Adipocyte (in vitro differentiated cells): ENCODE data around the gene TICRR.
A peak's percentile ranks its signal among the peaks of the same experiment; 100 is the strongest.

Experiments
- DNase-seq: peaks from one replicate; pipeline ENCODE4 v3.0.0-alpha.2; 2015; ENCODE audit warnings: low read depth
- H3K27me3 ChIP-seq: replicated peaks from 2 replicates; pipeline ENCODE4 v1.7.0; 2013; ENCODE audit warnings: mild to moderate bottlenecking, low read length, moderate library complexity; ENCODE audit not compliant: control insufficient read depth, insufficient read depth
- H3K36me3 ChIP-seq: 2 replicates; pipeline ENCODE4 v1.7.0; 2013; ENCODE audit warnings: low read length, mild to moderate bottlenecking, moderate library complexity; ENCODE audit not compliant: control insufficient read depth, insufficient read depth, severe bottlenecking
- H3K4me1 ChIP-seq: 2 replicates; pipeline ENCODE4 v1.7.0; 2013; ENCODE audit warnings: mild to moderate bottlenecking, low read length, moderate library complexity; ENCODE audit not compliant: control insufficient read depth, insufficient read depth
- H3K4me3 ChIP-seq: 2 replicates; pipeline ENCODE4 v1.7.0; 2013; ENCODE audit warnings: mild to moderate bottlenecking, low read length, moderate library complexity
- H3K9ac ChIP-seq: 2 replicates; pipeline ENCODE4 v1.7.0; 2013; ENCODE audit warnings: mild to moderate bottlenecking, low read length, moderate library complexity
- H3K9me3 ChIP-seq: 2 replicates; pipeline ENCODE4 v1.7.0; 2013; ENCODE audit warnings: mild to moderate bottlenecking, low read length, moderate library complexity; ENCODE audit not compliant: control insufficient read depth

Gene TICRR

DNA sequence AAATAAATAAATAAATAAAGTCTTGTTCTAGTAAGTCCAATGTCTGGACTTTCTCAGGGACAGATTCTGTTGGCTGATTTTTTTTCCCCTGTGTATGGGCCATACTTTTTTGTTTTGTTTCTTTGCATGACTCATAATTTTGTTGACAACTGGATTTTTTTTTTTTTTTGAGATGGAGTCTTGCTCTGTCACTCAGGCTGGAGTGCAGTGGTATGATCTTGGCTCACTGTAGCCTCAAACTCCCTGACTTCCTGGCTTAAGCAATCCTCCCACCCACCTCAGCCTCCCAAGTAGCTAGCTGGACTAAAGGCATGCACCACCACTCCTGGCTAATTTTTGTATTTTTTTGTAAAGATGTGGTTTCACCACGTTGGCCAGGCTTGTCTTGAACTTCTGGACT is 38.9 kb downstream of the TICRR start:
- H3K9ac ChIP-seq = no peak overlapping the region
- H3K27me3 ChIP-seq = no peaks in the 10 kb centered on the region
- no peak for DNase-seq
- H3K9me3 ChIP-seq = peaks cover 29% of the 10 kb centered on the region
- H3K4me1 ChIP-seq = no peaks in the 10 kb centered on the region
- H3K4me3 ChIP-seq = no peak overlapping the region
- no peaks in the 10 kb centered on the region for H3K36me3 ChIP-seq

DNA sequence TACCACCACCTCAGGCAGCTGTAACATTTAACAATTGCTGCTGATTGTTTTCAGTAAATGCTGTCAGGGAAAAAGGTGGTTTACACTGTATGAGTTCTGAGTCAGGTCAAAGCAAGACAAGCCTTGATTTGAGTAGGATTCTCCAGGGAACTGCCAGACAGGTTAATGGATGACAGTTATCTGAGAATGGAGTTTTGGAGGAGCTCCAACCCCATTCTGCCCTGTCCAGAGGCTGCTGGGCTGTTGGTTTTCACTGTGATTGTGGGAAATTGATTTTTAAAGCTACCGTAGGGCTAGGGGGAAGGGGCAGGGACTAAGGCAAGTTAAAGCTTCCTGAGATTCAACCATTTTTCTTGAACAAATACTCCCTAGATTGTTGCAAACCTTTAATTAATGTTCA is 39.9 kb downstream of the TICRR start:
- H3K36me3 ChIP-seq = no peaks in the 10 kb centered on the region
- H3K4me3 ChIP-seq = no peak overlapping the region
- DNase-seq = no peak
- H3K9me3 ChIP-seq = peaks cover 29% of the 10 kb centered on the region
- H3K9ac ChIP-seq = no peak overlapping the region
- H3K4me1 ChIP-seq = no peaks in the 10 kb centered on the region
- H3K27me3 ChIP-seq = no peaks in the 10 kb centered on the region

DNA sequence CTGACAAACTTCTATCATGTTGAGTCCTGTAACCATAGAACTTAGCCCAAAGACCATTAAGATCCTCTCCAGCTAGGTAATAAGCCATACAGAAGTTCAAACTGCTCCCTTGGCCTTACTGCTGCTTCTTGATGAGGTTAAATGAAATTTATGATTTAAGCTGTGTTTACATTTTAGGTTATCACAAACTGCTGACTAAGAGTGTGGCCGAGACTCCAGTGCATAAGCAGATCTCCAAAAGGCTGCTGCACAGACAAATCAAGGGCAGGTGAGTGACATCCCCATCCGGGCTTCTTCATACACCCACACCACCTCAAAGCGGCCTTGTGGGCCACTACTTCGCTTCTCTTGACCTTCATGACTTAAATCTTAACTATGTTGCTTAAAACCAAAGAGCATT is 41.0 kb downstream of the TICRR start:
- no peak for DNase-seq
- H3K4me3 ChIP-seq = no peak overlapping the region
- H3K36me3 ChIP-seq = no peaks in the 10 kb centered on the region
- H3K9me3 ChIP-seq = peaks cover 24% of the 10 kb centered on the region
- H3K27me3 ChIP-seq = no peaks in the 10 kb centered on the region
- no peak overlapping the region for H3K9ac ChIP-seq
- no peaks in the 10 kb centered on the region for H3K4me1 ChIP-seq

DNA sequence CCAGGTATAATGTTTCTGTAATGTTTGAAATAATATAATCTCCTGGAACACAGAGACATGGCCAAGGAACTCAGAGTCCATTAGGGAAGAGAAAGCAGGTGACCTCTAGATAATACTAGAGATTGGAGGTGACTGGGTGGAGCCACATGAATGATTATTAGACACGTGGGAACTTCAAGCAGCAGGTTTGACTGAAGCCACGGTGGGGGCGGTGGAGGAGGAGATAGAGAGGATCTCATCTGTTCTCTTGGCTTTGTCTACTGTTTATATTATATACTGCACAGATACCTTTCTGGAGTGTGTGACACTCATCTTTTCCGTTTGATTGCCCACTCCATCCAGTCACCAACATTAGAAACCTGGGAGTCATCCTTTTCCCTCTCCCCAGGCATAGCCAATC is 46.3 kb downstream of the TICRR start:
- Histone ChIP-seq H3K9ac (no peak overlapping the region), H3K4me3 (no peak overlapping the region), H3K36me3 (peaks cover 25% of the 10 kb centered on the region), H3K4me1 (peaks cover 18% of the 10 kb centered on the region), H3K9me3 (no peaks in the 10 kb centered on the region), H3K27me3 (no peaks in the 10 kb centered on the region)
- DNase-seq = no peak

DNA sequence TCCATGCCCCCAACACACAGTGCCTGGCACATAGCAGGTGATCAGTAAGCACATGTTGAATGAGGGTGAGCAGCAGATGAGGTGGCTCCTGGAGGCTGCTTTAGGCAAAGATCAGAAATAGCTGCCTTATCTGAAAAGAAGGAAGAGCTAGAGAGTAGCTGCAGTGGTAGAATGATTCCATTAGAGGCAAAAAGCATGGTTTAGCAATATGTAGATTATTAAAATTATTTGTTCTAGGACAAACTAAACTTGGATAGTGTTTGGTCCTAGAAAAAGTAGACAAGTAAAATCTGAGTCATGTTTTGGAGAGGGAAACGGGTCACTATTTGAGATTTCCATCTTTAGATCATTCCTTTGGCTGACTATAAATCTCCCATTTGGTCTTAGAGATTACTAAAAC is 47.9 kb downstream of the TICRR start:
- Histone ChIP-seq H3K27me3 (no peaks in the 10 kb centered on the region), H3K4me3 (peak overlapping the region; percentile 7), H3K4me1 (peaks cover 18% of the 10 kb centered on the region), H3K9ac (no peak overlapping the region), H3K9me3 (no peaks in the 10 kb centered on the region), H3K36me3 (peaks cover 41% of the 10 kb centered on the region)
- no peak for DNase-seq

DNA sequence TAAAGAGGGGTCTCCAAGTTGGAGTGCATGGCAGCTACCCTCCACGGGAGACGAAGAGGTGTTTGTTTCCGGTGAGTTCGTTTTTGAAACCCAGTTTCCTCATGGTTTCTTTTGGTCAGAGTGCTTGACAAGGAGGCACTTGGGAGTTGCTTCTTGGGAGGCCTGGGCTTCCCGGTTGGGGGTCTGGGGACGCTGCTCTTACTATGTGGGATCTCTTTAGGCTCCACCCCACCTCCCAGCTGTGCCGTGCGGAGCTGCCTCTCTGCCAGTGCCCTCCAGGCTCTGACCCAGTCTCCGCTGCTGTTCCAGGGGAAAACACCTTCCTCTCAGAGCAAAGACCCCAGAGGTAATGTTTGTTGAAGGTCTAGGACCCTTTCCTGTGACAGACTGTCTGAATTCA is 50.4 kb downstream of the TICRR start:
- Histone ChIP-seq H3K4me3 (no peak overlapping the region), H3K4me1 (peaks cover 18% of the 10 kb centered on the region), H3K9me3 (no peaks in the 10 kb centered on the region), H3K27me3 (no peaks in the 10 kb centered on the region), H3K9ac (no peak overlapping the region), H3K36me3 (peaks cover 63% of the 10 kb centered on the region)
- DNase-seq = no peak

DNA sequence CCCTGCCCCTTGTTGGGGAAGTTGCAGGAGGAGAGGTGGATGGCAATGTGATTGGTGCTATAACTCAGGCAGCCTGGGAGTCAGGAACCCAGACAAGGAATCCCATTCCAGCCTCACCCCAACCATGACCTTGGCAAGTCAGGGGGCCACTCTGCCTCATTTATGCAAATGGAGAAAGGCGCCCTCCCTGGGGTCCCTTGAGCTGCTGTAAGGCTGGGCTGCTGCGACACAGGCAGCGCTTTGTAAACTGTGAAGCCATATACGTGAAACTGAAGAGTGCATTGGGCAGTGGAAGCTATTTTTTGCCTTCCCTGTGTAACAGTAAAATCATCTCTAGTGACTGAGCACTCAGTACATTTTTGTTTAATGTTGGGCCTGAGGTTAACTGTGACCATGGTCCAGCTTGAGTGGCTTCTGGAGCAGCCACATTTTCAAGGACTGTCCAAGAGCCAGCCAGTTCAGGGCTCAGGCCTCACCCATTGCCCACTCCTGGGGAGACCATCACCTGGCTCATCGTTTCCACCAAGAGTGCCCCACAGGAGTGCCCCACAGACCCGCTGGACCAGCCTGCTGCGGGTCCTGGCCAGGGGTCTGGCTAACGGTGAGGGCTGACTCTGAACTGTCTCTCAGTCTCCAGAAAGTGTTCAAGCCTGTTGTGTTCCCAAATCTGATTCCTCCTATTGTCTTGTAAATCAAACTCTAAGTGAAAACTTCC is 52.1 kb downstream of the TICRR start:
- Histone ChIP-seq H3K4me3 (no peak overlapping the region), H3K36me3 (peaks cover 80% of the 10 kb centered on the region), H3K9ac (no peak overlapping the region), H3K9me3 (no peaks in the 10 kb centered on the region), H3K27me3 (no peaks in the 10 kb centered on the region), H3K4me1 (peaks cover 18% of the 10 kb centered on the region)
- DNase-seq = no peak

DNA sequence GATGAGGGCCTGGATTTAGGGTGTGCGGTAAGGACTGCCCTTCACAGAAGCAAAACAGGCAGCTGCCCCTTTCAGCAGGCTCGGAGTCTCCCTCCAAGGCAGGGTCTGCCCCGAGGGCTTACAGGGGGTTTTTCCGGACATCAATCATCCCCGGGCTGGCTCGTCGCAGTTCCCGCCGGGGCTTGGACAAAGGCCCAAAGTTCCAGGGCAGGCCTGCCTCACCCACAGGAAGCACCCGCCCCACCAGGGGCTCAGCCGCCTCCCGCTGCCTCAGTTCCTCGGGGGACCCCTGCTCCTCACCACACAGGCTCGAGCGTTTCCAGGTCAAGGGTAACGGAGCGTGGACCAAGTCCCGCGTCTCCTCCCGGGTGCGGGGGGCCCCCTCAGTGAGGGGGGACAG is 53.0 kb downstream of the TICRR start:
- Histone ChIP-seq H3K36me3 (peaks cover 85% of the 10 kb centered on the region), H3K27me3 (no peaks in the 10 kb centered on the region), H3K9me3 (no peaks in the 10 kb centered on the region), H3K9ac (no peak overlapping the region), H3K4me3 (no peak overlapping the region), H3K4me1 (peaks cover 11% of the 10 kb centered on the region)
- DNase-seq = no peak

DNA sequence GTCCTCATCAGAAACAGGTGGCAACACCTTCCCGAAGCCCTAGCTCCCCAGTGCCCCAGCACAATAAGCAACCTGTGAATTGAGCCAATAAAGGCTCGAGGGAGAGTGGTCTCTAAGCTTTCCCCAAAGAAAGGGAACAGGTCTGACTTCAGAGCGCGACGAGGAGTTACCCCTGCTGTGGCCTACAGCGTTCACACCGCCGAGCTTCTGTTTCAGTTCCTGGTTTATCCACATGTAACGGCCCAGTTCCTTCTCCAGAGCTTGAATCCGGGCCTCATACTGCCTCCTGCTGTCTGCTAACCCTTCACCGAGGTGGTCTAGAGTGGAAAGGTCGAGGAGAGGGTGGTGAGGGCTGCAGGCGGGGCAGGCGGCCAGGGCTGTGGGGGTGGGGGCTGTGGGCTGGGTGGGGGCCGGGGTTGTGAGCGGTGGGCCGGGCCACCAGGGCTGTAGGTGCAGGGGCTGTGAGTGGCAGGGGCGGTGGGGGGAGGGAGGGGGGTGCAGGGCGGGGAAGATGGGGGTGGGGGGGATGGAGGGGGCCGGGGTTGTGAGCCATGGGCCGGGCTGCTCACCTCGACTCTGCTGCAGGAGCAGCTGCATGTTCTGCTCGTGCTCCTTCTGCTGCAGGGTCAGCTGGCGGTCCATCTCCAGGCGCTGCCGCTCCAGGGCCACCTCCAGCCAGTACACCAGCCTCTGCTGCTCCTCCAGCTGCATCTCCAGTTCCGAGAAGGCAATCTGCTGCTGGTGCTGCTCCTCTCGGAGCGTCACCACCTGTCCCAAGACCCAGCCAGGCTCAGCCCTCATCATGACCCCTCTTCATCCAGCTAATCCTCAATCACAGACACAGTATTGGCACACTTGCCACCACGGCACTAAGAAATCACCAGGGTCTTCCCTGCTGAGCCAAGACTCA is 53.8 kb downstream of the TICRR start:
- no peaks in the 10 kb centered on the region for H3K27me3 ChIP-seq
- H3K4me1 ChIP-seq = peaks cover 4% of the 10 kb centered on the region
- no peak overlapping the region for H3K9ac ChIP-seq
- H3K9me3 ChIP-seq = no peaks in the 10 kb centered on the region
- no peak overlapping the region for H3K4me3 ChIP-seq
- DNase-seq = no peak
- H3K36me3 ChIP-seq = peaks cover 87% of the 10 kb centered on the region

DNA sequence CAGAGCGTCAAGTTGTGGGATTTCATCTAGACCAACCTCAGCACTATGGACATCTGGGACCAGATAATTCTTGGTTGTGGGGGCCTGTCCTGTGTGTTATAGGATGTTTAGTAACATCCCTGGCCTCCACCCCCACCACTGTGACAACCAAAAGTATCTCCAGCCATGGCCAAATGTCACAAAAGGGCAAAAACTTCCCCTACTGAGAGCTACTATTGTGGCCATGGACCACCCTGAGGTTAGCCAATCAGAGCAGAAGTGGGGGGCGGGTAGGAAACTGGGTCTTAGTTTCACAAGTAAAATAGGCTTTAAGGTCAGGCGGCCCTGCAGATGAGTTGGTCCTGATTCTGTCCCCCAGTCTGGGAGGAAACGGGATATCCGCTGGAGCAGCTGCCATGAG is 54.6 kb downstream of the TICRR start:
- no peak overlapping the region for H3K4me3 ChIP-seq
- H3K9me3 ChIP-seq = no peaks in the 10 kb centered on the region
- H3K27me3 ChIP-seq = no peaks in the 10 kb centered on the region
- DNase-seq = no peak
- H3K36me3 ChIP-seq = peaks cover 80% of the 10 kb centered on the region
- no peaks in the 10 kb centered on the region for H3K4me1 ChIP-seq
- H3K9ac ChIP-seq = no peak overlapping the region

DNA sequence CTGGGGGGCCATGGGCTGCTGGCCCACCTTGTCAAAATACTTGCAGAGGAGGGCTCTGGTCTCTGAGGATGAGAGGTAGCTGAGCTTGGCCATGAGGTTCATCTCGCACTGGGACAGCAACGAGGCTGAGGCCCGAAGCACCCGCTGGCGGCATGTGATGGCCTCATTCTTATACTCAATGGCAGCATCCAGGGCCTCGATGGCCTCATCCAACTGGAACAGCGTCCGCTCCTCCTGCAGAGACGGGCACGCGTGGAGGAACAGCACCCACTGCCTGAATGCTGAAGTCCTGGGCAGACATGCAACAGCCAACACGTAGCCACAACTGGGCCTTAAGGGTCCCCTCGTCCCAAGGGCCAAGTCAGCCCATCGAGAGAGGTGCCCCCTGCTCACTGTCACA is 55.0 kb downstream of the TICRR start:
- Histone ChIP-seq H3K4me1 (no peaks in the 10 kb centered on the region), H3K9ac (no peak overlapping the region), H3K27me3 (no peaks in the 10 kb centered on the region), H3K4me3 (no peak overlapping the region), H3K9me3 (no peaks in the 10 kb centered on the region), H3K36me3 (peaks cover 80% of the 10 kb centered on the region)
- DNase-seq = no peak
